SK-N-SH (cell line): Measurements from ENCODE around the gene ALAS2.

ENCODE experiments used
- ELF1 ChIP-seq: IDR thresholded peaks from 2 replicates; pipeline ENCODE4 v1.4.0; 2012
- POLR2AphosphoS5 ChIP-seq: IDR thresholded peaks from 2 replicates; pipeline ENCODE4 v1.6.1; 2012; ENCODE audit warnings: low read depth, low read length
- RCOR1 ChIP-seq: fragments of 150-350 bp; IDR thresholded peaks from 2 replicates; pipeline ENCODE4 v1.6.1; 2017; ENCODE audit warnings: antibody characterized with exemption, low read length
- SMC3 ChIP-seq: IDR thresholded peaks from 2 replicates; pipeline ENCODE4 v1.6.1; 2012; ENCODE audit warnings: low read depth, low read length, improper control_type of control experiment
- TAF1 ChIP-seq: IDR thresholded peaks from 2 replicates; pipeline ENCODE4 v1.6.1; 2012; ENCODE audit warnings: low read depth, mild to moderate bottlenecking, low read length, moderate library complexity, borderline replicate concordance
- TF ChIP-seq, protein P1 (sequence below): fragments of 200-600 bp; sonication (generic); IDR thresholded peaks from 2 replicates; pipeline ENCODE4 v1.6.1; 2017; ENCODE audit warnings: antibody characterized with exemption, mild to moderate bottlenecking, moderate library complexity

DNA sequence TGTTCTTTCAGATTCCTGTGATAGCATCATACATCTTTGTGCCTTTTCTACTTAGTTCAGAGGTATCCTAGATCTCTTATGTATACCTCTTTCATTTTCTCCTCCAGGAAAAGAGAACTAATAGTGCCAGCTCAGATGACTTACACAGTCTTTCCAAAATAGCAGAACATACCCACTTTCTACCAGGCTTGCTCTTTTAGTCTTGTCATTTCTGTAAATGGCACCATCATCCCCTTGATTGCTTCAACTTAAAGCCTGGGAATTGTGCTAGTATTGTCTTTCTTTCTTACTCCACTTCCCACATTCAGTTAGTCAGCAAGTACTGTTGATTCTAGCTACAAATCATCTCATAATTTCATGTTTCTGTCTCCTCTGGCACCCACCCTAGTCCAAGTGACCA, 25.5 kb downstream of the ALAS2 start:
- no peak for TF ChIP-seq RCOR1
- no peak for TF ChIP-seq SMC3
- TF ChIP-seq, protein P1, sequence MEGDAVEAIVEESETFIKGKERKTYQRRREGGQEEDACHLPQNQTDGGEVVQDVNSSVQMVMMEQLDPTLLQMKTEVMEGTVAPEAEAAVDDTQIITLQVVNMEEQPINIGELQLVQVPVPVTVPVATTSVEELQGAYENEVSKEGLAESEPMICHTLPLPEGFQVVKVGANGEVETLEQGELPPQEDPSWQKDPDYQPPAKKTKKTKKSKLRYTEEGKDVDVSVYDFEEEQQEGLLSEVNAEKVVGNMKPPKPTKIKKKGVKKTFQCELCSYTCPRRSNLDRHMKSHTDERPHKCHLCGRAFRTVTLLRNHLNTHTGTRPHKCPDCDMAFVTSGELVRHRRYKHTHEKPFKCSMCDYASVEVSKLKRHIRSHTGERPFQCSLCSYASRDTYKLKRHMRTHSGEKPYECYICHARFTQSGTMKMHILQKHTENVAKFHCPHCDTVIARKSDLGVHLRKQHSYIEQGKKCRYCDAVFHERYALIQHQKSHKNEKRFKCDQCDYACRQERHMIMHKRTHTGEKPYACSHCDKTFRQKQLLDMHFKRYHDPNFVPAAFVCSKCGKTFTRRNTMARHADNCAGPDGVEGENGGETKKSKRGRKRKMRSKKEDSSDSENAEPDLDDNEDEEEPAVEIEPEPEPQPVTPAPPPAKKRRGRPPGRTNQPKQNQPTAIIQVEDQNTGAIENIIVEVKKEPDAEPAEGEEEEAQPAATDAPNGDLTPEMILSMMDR, result no peak
- no peak for TF ChIP-seq ELF1
- no peak for TF ChIP-seq POLR2AphosphoS5
- no peak for TF ChIP-seq TAF1
